Trophoblast cell (in vitro differentiated cells and primary cell): ENCODE measurements around the gene KL.

Source experiments
- DNase-seq, 2 donors: peaks; one replicate each; pipeline ENCODE4 v3.0.0-alpha.2; 2016
- H2AFZ ChIP-seq: 2 replicates; pipeline ENCODE4 v1.6.1; 2013; ENCODE audit warnings: low read length, moderate library complexity, mild to moderate bottlenecking; ENCODE audit not compliant: insufficient read depth, poor library complexity
- H2AK5ac ChIP-seq: 2 replicates; pipeline ENCODE4 v1.6.1; 2013; ENCODE audit warnings: mild to moderate bottlenecking, low read length
- H2BK120ac ChIP-seq: 2 replicates; pipeline ENCODE4 v1.6.1; 2013; ENCODE audit warnings: low read length, mild to moderate bottlenecking, moderate library complexity; ENCODE audit not compliant: insufficient read depth, poor library complexity
- H2BK12ac ChIP-seq: 2 replicates; pipeline ENCODE4 v1.6.1; 2013; ENCODE audit warnings: mild to moderate bottlenecking, low read length, moderate library complexity
- H2BK5ac ChIP-seq: 2 replicates; pipeline ENCODE4 v1.6.1; 2013; ENCODE audit warnings: low read length, low read depth, moderate library complexity, mild to moderate bottlenecking; ENCODE audit not compliant: poor library complexity
- H3K14ac ChIP-seq: 2 replicates; pipeline ENCODE4 v1.6.1; 2013; ENCODE audit warnings: mild to moderate bottlenecking, low read length
- H3K18ac ChIP-seq: 2 replicates; pipeline ENCODE4 v1.6.1; 2013; ENCODE audit warnings: mild to moderate bottlenecking, low read length
- H3K23ac ChIP-seq: 2 replicates; pipeline ENCODE4 v1.6.1; 2013; ENCODE audit warnings: low read length
- H3K27ac ChIP-seq: 2 replicates; pipeline ENCODE4 v1.5.1; 2013; ENCODE audit warnings: low read depth, mild to moderate bottlenecking, inconsistent platforms, low read length, moderate library complexity
- H3K27me3 ChIP-seq: 2 replicates; pipeline ENCODE4 v1.6.1; 2013; ENCODE audit warnings: inconsistent platforms, mild to moderate bottlenecking, low read length, moderate library complexity; ENCODE audit not compliant: insufficient read depth
- H3K36me3 ChIP-seq, 2 experiments: 1 replicate in 1 of 2; 2 replicates in 1 of 2; pipeline ENCODE4 v1.6.1; 2013; ENCODE audit warnings: low read length in 2 of 2, mild to moderate bottlenecking in 2 of 2, moderate library complexity in 1 of 2; ENCODE audit not compliant: insufficient read depth in 2 of 2, control insufficient read depth in 1 of 2
- H3K4ac ChIP-seq: 2 replicates; pipeline ENCODE4 v1.6.1; 2013; ENCODE audit warnings: low read depth, mild to moderate bottlenecking, low read length, moderate library complexity
- H3K4me1 ChIP-seq, 2 experiments: 1 replicate in 1 of 2; 2 replicates in 1 of 2; pipeline ENCODE4 v1.6.1; 2013; ENCODE audit warnings: low read length in 2 of 2, mild to moderate bottlenecking in 2 of 2, moderate library complexity in 1 of 2; ENCODE audit not compliant: insufficient read depth in 2 of 2, control insufficient read depth in 1 of 2
- H3K4me2 ChIP-seq: 2 replicates; pipeline ENCODE4 v1.6.1; 2013; ENCODE audit warnings: inconsistent platforms, mild to moderate bottlenecking, low read length, moderate library complexity
- H3K4me3 ChIP-seq: 2 replicates; pipeline ENCODE4 v1.5.1; 2013; ENCODE audit warnings: mild to moderate bottlenecking, low read depth, low read length, inconsistent platforms
- H3K79me1 ChIP-seq: one replicate; pipeline ENCODE4 v1.6.1; 2013; ENCODE audit warnings: low read length
- H3K79me2 ChIP-seq: 2 replicates; pipeline ENCODE4 v1.6.1; 2013; ENCODE audit warnings: low read length, mild to moderate bottlenecking; ENCODE audit not compliant: control insufficient read depth, insufficient read depth, poor library complexity
- H3K9ac ChIP-seq: 2 replicates; pipeline ENCODE4 v1.6.1; 2013; ENCODE audit warnings: mild to moderate bottlenecking, low read length
- H3K9me3 ChIP-seq: 2 replicates; pipeline ENCODE4 v1.6.1; 2013; ENCODE audit warnings: low read depth, mild to moderate bottlenecking, control low read depth, inconsistent platforms, low read length; ENCODE audit not compliant: insufficient read depth
- H4K12ac ChIP-seq: 2 replicates; pipeline ENCODE4 v1.6.1; 2013; ENCODE audit warnings: low read depth, mild to moderate bottlenecking, low read length, moderate library complexity
- H4K8ac ChIP-seq: 2 replicates; pipeline ENCODE4 v1.6.1; 2013; ENCODE audit warnings: low read depth, mild to moderate bottlenecking, low read length, moderate library complexity
- H4K91ac ChIP-seq: one replicate; pipeline ENCODE4 v1.6.1; 2013; ENCODE audit warnings: low read depth, mild to moderate bottlenecking, low read length, moderate library complexity
- WGBS: extraction: QIAGEN DNeasy Blood & Tissue Kit; methylation state at CpG from one replicate; pipeline ENCODE4 v1.1.7; 2013; ENCODE audit warnings: missing lambda C conversion rate; ENCODE audit not compliant: insufficient read length, insufficient coverage; ENCODE audit errors: extremely low coverage; 5-methylcytosine and 5-hydroxymethylcytosine counted together

KL gene

DNA sequence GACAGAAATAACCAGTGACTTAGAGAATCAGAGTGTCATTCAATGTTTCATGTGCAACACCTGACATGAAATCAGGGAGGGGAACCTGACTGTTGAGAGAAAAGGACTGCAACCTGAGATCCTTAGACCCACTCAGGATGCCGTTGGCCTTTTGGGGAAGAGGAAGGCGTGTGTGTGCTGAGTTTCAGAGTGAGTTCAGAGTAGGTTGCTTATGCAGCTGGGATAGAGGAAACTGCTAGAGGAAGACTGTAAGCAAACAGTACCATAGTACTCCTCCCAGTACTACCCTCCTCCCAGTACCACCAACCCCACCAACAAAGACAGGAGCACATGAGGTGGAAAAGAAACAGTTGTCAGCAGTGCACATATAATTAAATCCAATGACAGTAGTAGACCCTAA lies 63.7 kb downstream of the KL start:
- H2BK5ac ChIP-seq, result no peak overlapping the region
- H3K27ac ChIP-seq, result no peak overlapping the region
- no peak overlapping the region for H2BK120ac ChIP-seq
- H2AK5ac ChIP-seq, result no peak overlapping the region
- H3K79me1 ChIP-seq, result peaks cover 1% of the 10 kb centered on the region
- H3K23ac ChIP-seq, result no peak overlapping the region
- no peak overlapping the region for H2AFZ ChIP-seq
- no peak overlapping the region for H4K91ac ChIP-seq
- H3K79me2 ChIP-seq, result no peaks in the 10 kb centered on the region
- no peak overlapping the region for H2BK12ac ChIP-seq
- H3K4me3 ChIP-seq, result no peak overlapping the region
- no peak for DNase-seq
- H3K4ac ChIP-seq, result no peak overlapping the region
- no CpG with 5 or more reads among the region's 2 CpGs for WGBS
- no peak overlapping the region for H4K12ac ChIP-seq
- no peak overlapping the region for H4K8ac ChIP-seq
- H3K14ac ChIP-seq, result no peak overlapping the region
- H3K18ac ChIP-seq, result no peak overlapping the region
- H3K4me2 ChIP-seq, result no peak overlapping the region
- H3K36me3 ChIP-seq, result no peaks in the 10 kb centered on the region
- no peaks in the 10 kb centered on the region for H3K27me3 ChIP-seq
- H3K9ac ChIP-seq, result no peak overlapping the region
- no peaks in the 10 kb centered on the region for H3K9me3 ChIP-seq
- H3K4me1 ChIP-seq, result peaks cover 2 to 4% of the 10 kb centered on the region in 2 experiments

DNA sequence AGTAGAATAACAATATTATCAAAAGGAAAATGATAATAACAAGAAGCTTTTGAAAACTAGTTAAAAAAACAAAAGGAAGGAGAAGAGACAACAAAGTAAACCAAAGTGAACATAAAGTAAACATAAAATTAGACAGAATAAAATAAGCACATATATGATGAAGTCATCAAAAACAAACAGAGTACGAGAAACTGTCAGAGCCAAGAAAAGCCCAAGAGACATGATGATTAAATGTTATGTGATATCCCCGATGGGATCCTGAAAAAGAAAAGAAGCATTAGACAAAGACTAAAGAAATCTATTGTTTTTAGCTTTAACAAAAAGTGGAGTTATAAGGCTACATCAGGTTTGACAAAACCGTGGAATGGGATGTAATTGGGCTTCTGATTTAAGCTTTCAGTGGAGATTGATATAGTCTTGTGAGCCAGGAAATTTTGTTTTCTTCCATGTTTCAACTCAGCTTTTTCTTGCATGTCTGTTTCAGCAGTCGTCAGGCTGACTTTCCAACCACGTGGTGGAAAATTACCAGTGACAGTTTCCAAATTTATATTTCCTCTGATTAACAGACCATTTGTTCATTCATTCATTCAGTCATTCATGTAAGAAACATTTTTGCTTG lies 64.9 kb downstream of the KL start:
- Histone ChIP-seq H3K9ac (no peak overlapping the region), H2BK120ac (no peak overlapping the region), H2AFZ (no peak overlapping the region), H3K4me2 (no peak overlapping the region), H2BK12ac (no peak overlapping the region), H3K27me3 (no peaks in the 10 kb centered on the region), H3K79me1 (no peaks in the 10 kb centered on the region), H3K4me1 (no peaks in the 10 kb centered on the region), H3K14ac (no peak overlapping the region), H2AK5ac (no peak overlapping the region), H4K8ac (no peak overlapping the region), H3K9me3 (no peaks in the 10 kb centered on the region), H2BK5ac (no peak overlapping the region), H3K36me3 (no peaks in the 10 kb centered on the region), H4K12ac (no peak overlapping the region), H3K23ac (no peak overlapping the region), H3K4me3 (no peak overlapping the region), H3K4ac (no peak overlapping the region), H3K79me2 (no peaks in the 10 kb centered on the region), H3K18ac (no peak overlapping the region), H4K91ac (no peak overlapping the region), H3K27ac (no peak overlapping the region)
- WGBS, result no CpG with 5 or more reads among the region's 5 CpGs
- DNase-seq, result no peak

DNA sequence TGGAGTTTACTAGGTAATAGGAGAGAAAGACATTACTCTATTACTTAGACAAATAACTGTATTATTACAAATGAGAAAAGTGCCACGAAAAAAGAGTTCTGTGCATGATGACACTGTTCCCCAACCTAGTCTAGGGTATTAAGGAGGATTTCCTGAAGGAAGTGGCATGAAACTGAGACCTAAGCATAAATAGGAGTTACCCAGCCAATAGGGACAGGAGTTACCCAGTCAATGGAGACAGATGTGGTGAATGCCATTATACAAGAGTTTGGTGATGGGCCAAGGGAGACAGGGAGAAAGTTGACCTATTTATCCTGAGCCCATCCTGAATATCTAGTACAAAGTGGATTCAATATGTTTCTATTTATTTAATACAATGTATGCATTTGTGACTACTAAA lies 65.4 kb downstream of the KL start:
- H2AK5ac ChIP-seq, result no peak overlapping the region
- H2AFZ ChIP-seq, result no peak overlapping the region
- H2BK5ac ChIP-seq, result no peak overlapping the region
- H3K23ac ChIP-seq, result no peak overlapping the region
- peaks cover 0 to 2% of the 10 kb centered on the region in 2 experiments for H3K4me1 ChIP-seq
- H3K36me3 ChIP-seq, result no peaks in the 10 kb centered on the region
- no peak overlapping the region for H4K8ac ChIP-seq
- H3K9ac ChIP-seq, result no peak overlapping the region
- H3K4me2 ChIP-seq, result no peak overlapping the region
- no peak overlapping the region for H3K14ac ChIP-seq
- H2BK120ac ChIP-seq, result no peak overlapping the region
- no peaks in the 10 kb centered on the region for H3K27me3 ChIP-seq
- H3K9me3 ChIP-seq, result no peaks in the 10 kb centered on the region
- no peak overlapping the region for H3K4ac ChIP-seq
- no peak overlapping the region for H4K91ac ChIP-seq
- H3K18ac ChIP-seq, result no peak overlapping the region
- H3K79me1 ChIP-seq, result no peaks in the 10 kb centered on the region
- no peak overlapping the region for H4K12ac ChIP-seq
- H3K79me2 ChIP-seq, result no peaks in the 10 kb centered on the region
- no peak for DNase-seq
- no peak overlapping the region for H3K27ac ChIP-seq
- no CpG with 5 or more reads among the region's 1 CpG for WGBS
- H2BK12ac ChIP-seq, result no peak overlapping the region
- no peak overlapping the region for H3K4me3 ChIP-seq

DNA sequence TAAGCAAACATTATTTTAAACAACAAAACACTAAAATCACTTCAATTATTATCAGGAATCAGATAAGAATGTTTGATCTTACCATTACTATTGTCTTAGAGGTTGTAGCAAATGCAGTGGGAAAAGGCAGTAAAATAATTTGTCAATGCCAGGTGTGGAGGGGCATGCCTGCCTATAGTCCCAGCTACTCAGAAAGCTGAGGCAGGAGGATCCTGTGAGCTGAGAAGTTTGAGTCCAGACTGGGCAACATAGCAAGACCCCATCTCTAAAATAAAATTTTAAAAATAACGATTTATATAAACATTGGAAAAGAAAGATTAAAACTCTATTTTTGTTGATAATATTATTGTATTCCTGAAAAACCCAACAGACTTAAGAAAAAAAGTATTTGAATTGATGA lies 66.8 kb downstream of the KL start:
- H3K23ac ChIP-seq, result no peak overlapping the region
- no peak overlapping the region for H4K8ac ChIP-seq
- H3K36me3 ChIP-seq, result no peaks in the 10 kb centered on the region
- H2AK5ac ChIP-seq, result no peak overlapping the region
- no peak overlapping the region for H2BK12ac ChIP-seq
- no peak overlapping the region for H4K12ac ChIP-seq
- H3K4me3 ChIP-seq, result no peak overlapping the region
- no peak overlapping the region for H4K91ac ChIP-seq
- H3K4me1 ChIP-seq, result peaks cover 0 to 9% of the 10 kb centered on the region in 2 experiments
- no peak overlapping the region for H3K4ac ChIP-seq
- H3K14ac ChIP-seq, result no peak overlapping the region
- no peaks in the 10 kb centered on the region for H3K79me2 ChIP-seq
- no peaks in the 10 kb centered on the region for H3K9me3 ChIP-seq
- peaks cover 2% of the 10 kb centered on the region for H3K79me1 ChIP-seq
- no peak for DNase-seq
- no peak overlapping the region for H2BK120ac ChIP-seq
- no CpG with 5 or more reads among the region's 1 CpG for WGBS
- H3K4me2 ChIP-seq, result no peak overlapping the region
- H2AFZ ChIP-seq, result no peak overlapping the region
- H3K27me3 ChIP-seq, result no peaks in the 10 kb centered on the region
- no peak overlapping the region for H3K9ac ChIP-seq
- H2BK5ac ChIP-seq, result no peak overlapping the region
- H3K27ac ChIP-seq, result no peak overlapping the region
- H3K18ac ChIP-seq, result no peak overlapping the region
